ENCODE data around the gene ADGRA3. TPM values are rescaled to one million over a fixed set of nuclear protein-coding genes. Genes with fewer than 3 reads are reported as not detected.

ADGRA3 gene
- total and polyA plus RNA-seq, 2 donors (not counting 3 experiments of a cell fraction or from before 2014, with no cell fraction given) = 17.2 to 36.2 TPM

- Histone ChIP-seq H3K9me1 (replicated peaks; ENCODE audit: control insufficient read depth, extremely low read depth, insufficient read depth, low read length) (no peaks in the 10 kb centered on the region), H3K27me3 (ENCODE audit: control insufficient read depth in 2 of 2, insufficient read depth in 2 of 2, low read length in 2 of 2) (no peaks in the 10 kb centered on the region), H3K4me1 (ENCODE audit: control insufficient read depth, extremely low read depth, insufficient read depth, low read length) (no peaks in the 10 kb centered on the region), H3K9me3 (replicated peaks; ENCODE audit: control insufficient read depth, insufficient read depth, low read length) (no peaks in the 10 kb centered on the region), H3K79me2 (ENCODE audit: control insufficient read depth, insufficient read depth, low read length) (no peaks in the 10 kb centered on the region), H3K27ac (ENCODE audit: insufficient read depth, low read depth, low read length) (no peak overlapping the region), H3K36me3 (ENCODE audit: control insufficient read depth in 2 of 2, extremely low read depth in 1 of 2, insufficient read depth in 2 of 2, low read length in 2 of 2) (no peaks in the 10 kb centered on the region), H3K4me2 (ENCODE audit: insufficient read depth, low read length) (no peak overlapping the region), H4K20me1 (replicated peaks; ENCODE audit: control insufficient read depth, extremely low read depth, insufficient read depth, low read length) (no peaks in the 10 kb centered on the region), H3K4me3 (replicated peaks in 1 of 3; ENCODE audit: insufficient read depth in 1 of 3, low read depth in 1 of 3, low read length in 3 of 3) (no peak overlapping the region), H2AFZ (ENCODE audit: low read depth, low read length) (no peak overlapping the region), H3K9ac (replicated peaks; ENCODE audit: extremely low read depth, insufficient read depth, low read length) (no peak overlapping the region)
- TF ChIP-seq FOS (IDR thresholded peaks at IDR 0.05; ENCODE audit: borderline replicate concordance, insufficient read depth, low read length) (no peak), MAX (IDR thresholded peaks at IDR 0.05; ENCODE audit: insufficient read depth, insufficient read length) (no peak), POLR2A (IDR thresholded peaks at IDR 0.05; ENCODE audit: low read depth, low read length) (no peak), CTCF (IDR thresholded peaks at IDR 0.05; ENCODE audit: extremely low read depth in 1 of 2, insufficient read depth in 1 of 2, low read depth in 1 of 2, low read length in 2 of 2) (no peak), JUN (IDR thresholded peaks at IDR 0.05; ENCODE audit: borderline replicate concordance, insufficient read depth, insufficient read length, low read depth) (no peak), POLR2AphosphoS5 (IDR thresholded peaks at IDR 0.05; ENCODE audit: insufficient read depth, low read depth, low read length) (no peak), MYC (IDR thresholded peaks at IDR 0.05; ENCODE audit: low read depth, low read length) (no peak), GATA2 (IDR thresholded peaks at IDR 0.05; ENCODE audit: insufficient read depth, insufficient read length, low read depth, low read length) (no peak), EZH2 (IDR thresholded peaks at IDR 0.05; ENCODE audit: borderline replicate concordance, low read depth, low read length, severe bottlenecking) (no peak)
- CTCF ChIA-PET = no interaction called here
- POLR2A ChIA-PET = no interaction called here
- intact Hi-C loops (cut with micrococcal nuclease) = no loop called here
- dilution Hi-C loops (cut with MboI; ENCODE audit: extremely low pct_ligation_motif_present, low sequenced_read_pairs) = no loop called here
- no peak for FAIRE-seq
- BruUV-seq (replicated peaks) = no TSS peak
- DNase-seq (ENCODE audit: low read depth, low spot score) = no peak
These were observed 170.2 kb downstream of the ADGRA3 start for GRCh38 chr4:22345678-22346077.

Data from endothelial cell of umbilical vein (primary cell).